ENCODE results near the gene RAVER1. TPM values are rescaled to one million over a fixed set of nuclear protein-coding genes. Genes with fewer than 3 reads are reported as not detected.

The RAVER1 gene
- total RNA-seq, 4 donors from 2014 or later, result 10.0 to 15.9 (median 11.8) TPM

DNA sequence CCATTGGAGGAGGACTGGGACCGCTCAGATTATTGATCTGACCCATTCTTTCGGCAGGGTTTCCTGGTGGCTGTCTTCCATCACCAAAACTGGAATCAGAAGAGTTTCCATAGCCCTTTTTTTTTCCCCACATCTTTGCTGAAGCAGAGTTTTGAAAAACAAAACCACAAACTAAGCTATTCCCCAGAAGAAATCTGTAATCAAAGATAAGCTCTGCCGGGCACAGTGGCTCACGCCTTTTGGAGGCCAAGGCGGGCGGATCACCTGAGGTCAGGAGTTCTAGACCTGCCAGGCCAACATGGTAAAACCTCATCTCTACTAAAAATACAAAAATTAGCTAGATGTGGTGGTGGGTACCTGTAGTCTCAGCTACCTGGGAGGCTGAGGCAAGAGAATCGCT, 66.6 kb downstream of the RAVER1 start:
- Histone ChIP-seq H3K4me3 (no peak overlapping the region), H3K4me1 (peaks cover 5 to 21% of the 10 kb centered on the region in 2 donors), H3K9me3 (no peaks in the 10 kb centered on the region), H3K27ac (no peak overlapping the region), H3K36me3 (no peaks in the 10 kb centered on the region), H3K27me3 (peaks cover 7 to 24% (median 18%) of the 10 kb centered on the region in 3 donors)
- in situ Hi-C loops (cut with MboI; ENCODE audit: low sequenced_read_pairs in 4 of 4) (loop anchor here (5.0 kb wide), 1 partner anchor 121 kb away; no protein-coding TSS in a partner anchor), intact Hi-C loops (cut with DNase I; ENCODE audit: low total_unique reads) (no loop called here)
- no peak for ATAC-seq
- TF ChIP-seq, protein P1, sequence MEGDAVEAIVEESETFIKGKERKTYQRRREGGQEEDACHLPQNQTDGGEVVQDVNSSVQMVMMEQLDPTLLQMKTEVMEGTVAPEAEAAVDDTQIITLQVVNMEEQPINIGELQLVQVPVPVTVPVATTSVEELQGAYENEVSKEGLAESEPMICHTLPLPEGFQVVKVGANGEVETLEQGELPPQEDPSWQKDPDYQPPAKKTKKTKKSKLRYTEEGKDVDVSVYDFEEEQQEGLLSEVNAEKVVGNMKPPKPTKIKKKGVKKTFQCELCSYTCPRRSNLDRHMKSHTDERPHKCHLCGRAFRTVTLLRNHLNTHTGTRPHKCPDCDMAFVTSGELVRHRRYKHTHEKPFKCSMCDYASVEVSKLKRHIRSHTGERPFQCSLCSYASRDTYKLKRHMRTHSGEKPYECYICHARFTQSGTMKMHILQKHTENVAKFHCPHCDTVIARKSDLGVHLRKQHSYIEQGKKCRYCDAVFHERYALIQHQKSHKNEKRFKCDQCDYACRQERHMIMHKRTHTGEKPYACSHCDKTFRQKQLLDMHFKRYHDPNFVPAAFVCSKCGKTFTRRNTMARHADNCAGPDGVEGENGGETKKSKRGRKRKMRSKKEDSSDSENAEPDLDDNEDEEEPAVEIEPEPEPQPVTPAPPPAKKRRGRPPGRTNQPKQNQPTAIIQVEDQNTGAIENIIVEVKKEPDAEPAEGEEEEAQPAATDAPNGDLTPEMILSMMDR (IDR thresholded peaks at IDR 0.05 in 4 of 5, conservative IDR thresholded peaks at IDR 0.05 in 1 of 5), result no peak
- TF ChIP-seq POLR2A (IDR thresholded peaks at IDR 0.05), result no peak
- no peak for DNase-seq

Other genes with a start within 250 kb of the RAVER1 start
- gene SHFL, start 247.2 kb downstream of the RAVER1 start, total RNA-seq, result 10 to 100 TPM in 1 of 4 donors, 1 to 10 TPM in 3; 2.2 to 11.2 (median 2.8) TPM
- 1 to 10 TPM in 1 of 4 donors, not detected in 3; 4.0 TPM for gene ANGPTL6, start 230.9 kb downstream of the RAVER1 start, total RNA-seq
- 10 to 100 TPM; 30.5 to 42.3 (median 36.7) TPM for gene PPAN, start 227.2 kb downstream of the RAVER1 start, total RNA-seq
- 1 to 10 TPM in 3 of 4 donors, not detected in 1; 2.4 to 4.3 (median 3.9) TPM for gene P2RY11, start 221.8 kb downstream of the RAVER1 start, total RNA-seq
- gene EIF3G, start 213.6 kb downstream of the RAVER1 start, total RNA-seq, result 100 to 1,000 TPM; 321 to 516 (median 354) TPM
- gene DNMT1, start 138.6 kb downstream of the RAVER1 start, total RNA-seq, result 10 to 100 TPM; 11.5 to 43.0 (median 17.7) TPM
- 1 to 10 TPM in 2 of 4 donors, under 1 TPM in 2; 0.56 to 2.2 (median 1.1) TPM for gene S1PR2, start 102.2 kb downstream of the RAVER1 start, total RNA-seq
- 100 to 1,000 TPM in 1 of 4 donors, 10 to 100 TPM in 3; 68.3 to 112 (median 84.4) TPM for gene MRPL4, start 81.3 kb downstream of the RAVER1 start, total RNA-seq
- gene ICAM1, start 62.4 kb downstream of the RAVER1 start, total RNA-seq, result 10 to 100 TPM in 1 of 4 donors, 1 to 10 TPM in 3; 5.0 to 10.5 (median 7.7) TPM
- gene ICAM4, start 46.6 kb downstream of the RAVER1 start, total RNA-seq, result not detected
- not detected for gene ICAM5, start 43.6 kb downstream of the RAVER1 start, total RNA-seq
- gene ZGLP1, start 23.7 kb downstream of the RAVER1 start, total RNA-seq, result 1 to 10 TPM in 1 of 4 donors, under 1 TPM in 1, not detected in 2; 0.80 to 3.1 TPM
- gene FDX2, start 17.5 kb downstream of the RAVER1 start, total RNA-seq, result 10 to 100 TPM in 3 of 4 donors, 1 to 10 TPM in 1; 9.1 to 32.0 (median 21.9) TPM
- gene ICAM3, start 6.1 kb upstream of the RAVER1 start, total RNA-seq, result 1 to 10 TPM; 2.0 to 5.0 (median 3.2) TPM
- 10 to 100 TPM; 32.6 to 58.5 (median 50.9) TPM for gene TYK2, start 47.0 kb upstream of the RAVER1 start, total RNA-seq
- 100 to 1,000 TPM; 133 to 189 (median 163) TPM for gene CDC37, start 70.0 kb upstream of the RAVER1 start, total RNA-seq
- gene PDE4A, start 87.0 kb upstream of the RAVER1 start, total RNA-seq, result 10 to 100 TPM in 1 of 4 donors, 1 to 10 TPM in 3; 6.4 to 10.1 (median 8.4) TPM
- gene KEAP1, start 169.8 kb upstream of the RAVER1 start, total RNA-seq, result 100 to 1,000 TPM; 189 to 336 (median 228) TPM
- gene S1PR5, start 183.9 kb upstream of the RAVER1 start, total RNA-seq, result not detected
- gene ATG4D, start 210.4 kb upstream of the RAVER1 start, total RNA-seq, result 100 to 1,000 TPM in 2 of 4 donors, 10 to 100 TPM in 2; 67.6 to 127 (median 96.0) TPM
- gene KRI1, start 232.5 kb upstream of the RAVER1 start, total RNA-seq, result 10 to 100 TPM; 16.8 to 24.1 (median 19.9) TPM
- 10 to 100 TPM in 3 of 4 donors, 1 to 10 TPM in 1; 7.3 to 18.1 (median 13.4) TPM for gene CDKN2D, start 235.4 kb upstream of the RAVER1 start, total RNA-seq

Measured in gastrocnemius medialis (tissue), 4 donors.